GM18520 (cell line): ENCODE data around the gene NPTX2.
"Not testable (repeated sequence)": the region's sequence is repeated elsewhere in the genome, so short reads cannot be mapped to it uniquely, and the experiment has no call there.

Source experiments
- ATAC-seq: cut with Tn5 transposase; IDR thresholded peaks from one replicate; pipeline ENCODE4 v1.9.1; 2021; ENCODE audit not compliant: unreplicated experiment

The NPTX2 gene, protein sequence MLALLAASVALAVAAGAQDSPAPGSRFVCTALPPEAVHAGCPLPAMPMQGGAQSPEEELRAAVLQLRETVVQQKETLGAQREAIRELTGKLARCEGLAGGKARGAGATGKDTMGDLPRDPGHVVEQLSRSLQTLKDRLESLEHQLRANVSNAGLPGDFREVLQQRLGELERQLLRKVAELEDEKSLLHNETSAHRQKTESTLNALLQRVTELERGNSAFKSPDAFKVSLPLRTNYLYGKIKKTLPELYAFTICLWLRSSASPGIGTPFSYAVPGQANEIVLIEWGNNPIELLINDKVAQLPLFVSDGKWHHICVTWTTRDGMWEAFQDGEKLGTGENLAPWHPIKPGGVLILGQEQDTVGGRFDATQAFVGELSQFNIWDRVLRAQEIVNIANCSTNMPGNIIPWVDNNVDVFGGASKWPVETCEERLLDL

DNA sequence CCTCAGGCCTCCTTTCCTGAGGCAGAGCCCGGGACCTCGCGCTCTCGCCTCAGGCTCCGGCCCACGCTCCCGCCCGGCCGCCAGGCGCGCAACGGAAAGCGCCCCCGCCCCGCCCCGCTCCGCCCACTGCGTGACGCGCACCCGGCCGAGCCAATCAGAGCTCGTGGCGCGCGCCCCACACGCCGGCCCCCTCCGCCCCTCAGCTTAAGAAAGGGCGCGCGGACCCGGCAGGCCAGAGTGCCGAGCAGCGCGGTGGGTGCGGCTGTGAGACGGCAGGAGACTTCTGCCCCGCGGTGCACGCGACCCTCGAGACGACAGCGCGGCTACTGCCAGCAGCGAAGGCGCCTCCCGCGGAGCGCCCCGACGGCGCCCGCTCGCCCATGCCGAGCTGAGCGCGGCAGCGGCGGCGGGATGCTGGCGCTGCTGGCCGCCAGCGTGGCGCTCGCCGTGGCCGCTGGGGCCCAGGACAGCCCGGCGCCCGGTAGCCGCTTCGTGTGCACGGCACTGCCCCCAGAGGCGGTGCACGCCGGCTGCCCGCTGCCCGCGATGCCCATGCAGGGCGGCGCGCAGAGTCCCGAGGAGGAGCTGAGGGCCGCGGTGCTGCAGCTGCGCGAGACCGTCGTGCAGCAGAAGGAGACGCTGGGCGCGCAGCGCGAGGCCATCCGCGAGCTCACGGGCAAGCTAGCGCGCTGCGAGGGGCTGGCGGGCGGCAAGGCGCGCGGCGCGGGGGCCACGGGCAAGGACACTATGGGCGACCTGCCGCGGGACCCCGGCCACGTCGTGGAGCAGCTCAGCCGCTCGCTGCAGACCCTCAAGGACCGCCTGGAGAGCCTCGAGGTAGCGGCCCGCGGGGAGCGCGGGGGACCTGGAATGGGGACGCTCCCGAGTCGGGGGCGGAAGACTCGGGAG lies at the start of gene NPTX2:
Gene NPTX2, plus strand, starts transcription at position 235 of the 909 bp plus-strand sequence. Its CDS starts 177 bp downstream, at position 412.
- no peak for ATAC-seq

DNA sequence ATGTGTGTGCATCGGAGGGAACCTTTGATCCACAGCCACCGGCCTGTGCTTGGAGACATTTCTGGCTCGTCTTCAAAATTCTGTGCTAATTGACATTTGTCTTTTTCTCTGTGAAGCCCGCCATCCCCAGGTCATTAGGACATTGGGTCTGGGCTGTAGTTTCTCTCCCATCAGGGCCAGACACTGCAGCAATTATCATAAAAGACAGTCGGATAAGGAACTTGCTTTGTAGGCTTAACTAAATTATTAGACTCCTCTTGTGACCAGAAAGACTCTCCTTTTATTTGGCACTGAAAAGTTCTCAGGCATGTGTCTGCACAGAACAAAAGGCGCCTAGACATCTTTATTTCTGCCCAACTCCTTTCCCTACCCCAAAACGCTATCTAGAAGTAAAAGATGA lies 49.1 kb upstream of the NPTX2 start:
- ATAC-seq: no peak

- ATAC-seq: no peak
Observed at GRCh38 chr7:98568891-98569290, 48.2 kb upstream of the NPTX2 start.

GRCh38 chr7:98569691-98570337 lies 47.3 kb upstream of the NPTX2 start:
- no peak for ATAC-seq

GRCh38 chr7:98571006-98571405 lies 46.1 kb upstream of the NPTX2 start:
- no peak for ATAC-seq

DNA sequence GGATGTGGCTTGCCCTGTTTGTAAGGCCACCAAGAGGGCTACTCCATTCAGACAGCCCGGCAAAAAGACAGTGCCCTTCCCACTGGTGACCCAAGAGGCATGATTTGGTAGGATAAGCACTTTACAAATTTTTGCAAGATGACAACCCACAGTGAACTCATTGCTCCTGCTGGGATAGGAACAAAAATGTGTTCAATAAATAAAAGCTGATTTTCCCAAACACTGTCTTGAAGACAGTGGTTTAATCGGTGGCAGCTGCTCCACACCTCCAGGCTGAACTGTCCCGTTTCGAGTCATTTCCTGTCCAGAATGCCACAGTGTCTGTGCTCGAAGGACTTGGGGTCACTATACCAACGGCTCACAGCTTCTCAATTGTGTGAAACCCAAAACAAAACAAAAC lies 45.1 kb upstream of the NPTX2 start:
- no peak for ATAC-seq

DNA sequence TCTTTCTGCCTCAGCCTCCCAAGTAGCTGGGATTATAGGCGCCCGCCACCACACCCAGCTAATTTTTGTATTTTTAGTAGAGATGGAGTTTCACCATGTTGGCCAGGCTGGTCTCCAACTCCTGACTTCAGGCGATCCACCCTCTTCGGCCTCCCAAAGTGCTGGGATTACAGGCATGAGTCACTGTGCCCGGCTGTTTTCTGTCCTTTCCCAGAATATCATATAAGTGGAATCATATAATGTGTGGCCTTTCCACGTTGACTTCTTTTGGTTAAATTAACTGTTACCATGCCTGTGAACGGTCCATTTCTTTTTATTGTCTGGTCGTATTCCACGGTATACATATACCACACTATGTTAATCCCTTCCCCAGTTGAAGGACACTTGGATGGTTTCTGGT lies 44.4 kb upstream of the NPTX2 start:
- ATAC-seq: not testable (repeated sequence)

DNA sequence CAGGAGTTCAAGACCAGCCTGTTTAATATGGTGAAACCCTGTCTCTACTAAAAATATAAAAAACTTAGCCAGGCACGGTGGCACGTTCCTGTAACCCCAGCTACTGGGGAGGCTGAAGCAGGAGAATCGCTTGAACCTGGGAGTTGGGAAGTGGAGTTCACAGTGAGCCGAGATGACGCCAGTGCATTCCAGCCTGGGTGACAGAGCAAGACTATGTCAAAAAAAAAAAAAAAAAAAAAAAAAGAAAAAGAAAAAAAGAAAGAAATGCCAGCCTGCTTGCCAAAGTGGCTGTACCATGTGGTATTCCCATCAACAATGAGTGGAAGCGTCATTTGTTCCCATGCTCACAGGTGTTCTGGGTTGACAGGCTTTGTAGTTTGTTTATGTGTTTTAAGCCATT lies 43.3 kb upstream of the NPTX2 start:
- no peak for ATAC-seq

DNA sequence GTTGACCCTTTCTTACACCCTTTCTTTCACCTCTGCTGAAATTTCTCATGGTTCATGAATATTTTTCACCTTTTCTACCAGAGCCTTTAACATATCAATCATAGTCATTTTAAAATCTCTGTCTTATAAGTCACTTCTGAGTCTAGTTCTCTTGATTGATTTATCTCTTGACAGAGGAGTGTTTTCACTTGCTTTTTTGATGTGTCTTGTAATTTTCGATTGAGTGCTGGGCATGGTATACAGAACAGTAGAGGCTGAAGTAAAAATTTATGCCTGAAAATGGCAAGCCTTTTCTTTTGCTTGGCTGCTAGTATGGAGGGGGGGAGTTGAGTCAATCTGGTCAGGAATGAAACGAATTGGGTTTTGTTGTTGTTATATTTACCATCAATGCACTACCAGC lies 41.2 kb upstream of the NPTX2 start:
- no peak for ATAC-seq

GRCh38 chr7:98584830-98585229 lies 32.3 kb upstream of the NPTX2 start:
- no peak for ATAC-seq

DNA sequence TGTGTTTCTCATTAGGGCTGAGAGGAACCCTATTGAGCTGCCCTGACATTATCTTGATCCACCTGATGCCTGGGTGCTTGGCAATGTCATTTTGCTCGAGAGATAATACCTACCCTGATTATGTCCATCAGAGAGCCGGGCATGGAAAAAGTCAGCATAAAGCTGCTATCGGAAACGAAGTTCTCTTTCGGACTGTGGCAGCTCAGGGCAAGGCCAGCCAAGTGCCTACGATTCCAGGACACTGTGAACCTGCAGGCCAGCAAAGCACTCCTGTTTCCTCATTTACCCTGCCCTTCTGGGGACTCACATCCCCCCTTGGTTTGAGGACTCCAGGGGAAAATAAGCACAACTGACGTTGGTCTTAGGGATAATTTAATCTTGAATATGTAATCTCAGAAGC lies 25.2 kb upstream of the NPTX2 start:
- ATAC-seq: no peak

DNA sequence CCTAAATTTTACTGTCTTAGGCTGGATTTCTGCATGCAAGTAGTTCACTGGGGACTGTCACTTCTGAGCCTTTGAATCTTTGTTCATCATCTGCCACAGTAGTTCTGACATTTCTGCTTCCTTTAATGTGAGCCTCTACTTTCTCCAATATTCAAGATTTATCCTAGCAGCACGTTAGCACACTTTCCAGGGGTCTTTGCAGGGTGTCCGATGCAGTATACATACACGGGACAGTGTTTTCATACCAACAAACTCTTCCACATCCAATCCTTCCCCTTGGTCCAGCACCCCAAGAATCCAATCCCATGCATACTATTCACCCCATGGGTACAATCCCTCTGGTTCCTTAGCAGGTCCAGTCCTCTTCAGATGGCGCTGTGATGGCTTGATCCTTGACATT lies 22.7 kb upstream of the NPTX2 start:
- ATAC-seq: no peak

GRCh38 chr7:98594787-98595186 lies 22.3 kb upstream of the NPTX2 start:
- no peak for ATAC-seq

DNA sequence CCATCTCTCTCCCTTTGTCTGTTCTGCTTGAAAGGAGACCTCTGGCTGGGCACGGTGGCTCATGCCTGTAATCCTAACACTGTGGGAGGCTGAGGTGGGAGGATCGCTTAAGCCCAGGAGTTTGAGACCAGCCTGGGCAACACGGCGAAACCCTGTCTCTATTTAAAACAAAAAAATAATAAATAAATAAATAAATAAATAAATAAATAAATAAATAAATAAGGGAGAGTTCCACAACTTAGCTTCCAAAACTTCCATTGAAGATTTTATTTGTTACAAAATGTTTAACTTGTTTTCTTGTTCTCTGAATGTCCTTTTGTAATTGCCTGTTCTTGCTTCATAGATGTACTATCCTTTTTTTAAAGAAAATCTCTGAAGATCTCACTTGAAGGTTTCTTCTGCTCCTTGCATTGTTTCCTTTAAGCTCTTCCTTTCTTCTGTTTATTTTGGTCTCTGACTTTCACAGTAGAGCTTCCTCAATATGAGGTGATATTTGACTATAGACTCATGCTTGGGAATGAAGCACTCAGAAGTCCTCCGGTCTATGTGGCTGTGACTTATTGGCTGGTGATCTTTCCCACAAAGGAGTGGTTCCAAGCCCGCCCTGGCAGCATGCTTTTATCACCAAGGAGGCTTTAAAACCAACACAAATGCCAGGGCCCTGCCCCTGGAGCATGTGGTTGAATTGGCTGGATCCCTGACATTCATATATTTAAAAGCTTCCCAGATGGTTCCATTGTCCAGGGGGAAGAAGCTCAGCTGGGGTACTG lies 18.1 kb upstream of the NPTX2 start:
- ATAC-seq: no peak

DNA sequence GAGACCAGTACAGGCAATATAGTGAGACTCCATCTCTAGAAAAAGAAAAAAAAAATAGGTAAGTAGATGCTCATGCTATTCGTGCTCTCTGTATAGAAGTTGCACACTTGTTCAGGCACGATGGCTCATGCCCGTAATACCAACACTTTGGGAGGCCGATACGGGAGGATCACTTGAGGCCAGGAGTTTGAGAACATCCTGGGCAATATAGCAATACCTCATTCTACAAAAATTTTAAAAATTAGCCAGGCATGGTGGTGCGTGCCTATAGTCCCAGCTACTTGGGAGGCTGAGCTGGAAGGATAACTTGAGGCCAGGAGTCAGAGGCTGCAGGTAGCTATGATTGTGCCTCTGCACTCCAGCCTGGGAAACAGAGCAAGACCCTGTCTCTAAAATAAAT lies 17.2 kb upstream of the NPTX2 start:
- ATAC-seq: no peak

- no peak for ATAC-seq
Observed at GRCh38 chr7:98602755-98603398, 14.2 kb upstream of the NPTX2 start.

DNA sequence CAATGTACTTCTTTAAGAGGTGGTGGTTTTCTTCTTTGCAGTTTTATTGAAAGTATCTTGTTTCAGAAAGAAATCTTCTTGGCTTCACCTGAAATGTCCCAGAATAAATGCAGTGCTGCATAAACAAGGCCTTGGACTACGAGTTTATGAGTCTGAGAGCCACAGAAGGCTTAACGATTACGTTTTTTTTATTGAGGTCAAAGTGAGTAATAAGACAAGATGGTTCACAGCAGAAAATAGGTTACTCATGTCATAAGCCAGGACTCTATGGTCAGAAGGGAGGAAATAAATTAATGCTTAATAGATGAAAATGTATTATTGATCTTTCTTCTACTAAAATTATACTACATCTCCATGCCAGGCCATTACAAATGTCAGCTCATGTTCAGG lies 13.7 kb upstream of the NPTX2 start:
- no peak for ATAC-seq

GRCh38 chr7:98613601-98614425 lies 3.3 kb upstream of the NPTX2 start:
- ATAC-seq: no peak

DNA sequence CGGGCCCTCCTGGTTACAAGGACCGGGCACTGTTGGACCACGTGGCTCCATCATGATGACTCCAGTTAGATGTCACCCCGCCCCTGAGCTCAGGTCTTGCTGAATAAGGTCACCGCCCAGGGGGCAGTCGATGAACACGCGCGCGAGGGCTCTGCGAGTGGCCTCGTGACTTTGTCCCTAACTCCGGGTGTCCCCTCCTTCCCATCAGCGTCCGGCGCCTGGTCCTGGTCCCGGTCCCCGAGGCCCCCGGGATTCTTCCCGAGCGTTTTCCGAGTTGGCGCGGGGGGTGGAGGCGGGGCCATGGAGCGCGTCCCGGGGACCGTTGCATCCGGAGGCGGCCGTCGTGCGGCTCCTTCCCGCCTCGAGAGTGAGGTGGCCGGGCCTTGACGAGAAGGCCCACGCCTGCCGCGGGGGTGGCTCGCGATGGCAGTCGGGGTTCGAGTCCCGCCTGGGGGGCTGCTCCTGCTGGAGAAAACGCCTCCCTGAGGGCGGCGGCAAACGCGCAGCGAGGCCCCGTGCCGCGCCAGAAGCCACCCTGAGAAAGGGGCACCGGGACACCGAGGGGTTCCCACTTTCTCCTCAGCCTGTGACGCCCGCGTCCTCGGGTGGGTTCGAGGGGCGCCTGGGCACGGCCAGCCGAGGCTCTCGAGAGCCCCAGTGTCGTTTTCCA lies 569 bp upstream of the NPTX2 start:
- no peak for ATAC-seq
